AG04449 (cell line): ENCODE measurements around the gene UTP4.
A peak's percentile ranks its signal among the peaks of the same experiment; 100 is the strongest.

Experiments used
- CTCF ChIA-PET: fragments of 350-600 bp; formaldehyde crosslinking; extraction: SDS; loops from one replicate; lab custom pipeline; 2021; ENCODE audit warnings: antibody characterized with exemption; lab: Yijun Ruan, JAX
- POLR2A ChIA-PET: fragments of 400-600, 350-600 bp; formaldehyde crosslinking; extraction: SDS; loops from one replicate; lab custom pipeline; 2020; ENCODE audit warnings: antibody characterized with exemption, inconsistent platforms; lab: Yijun Ruan, JAX
- DNase-seq: peaks from one replicate; pipeline ENCODE4 v3.0.0-alpha.2; 2010; ENCODE audit warnings: low read depth, low spot score
- H3K4me3 ChIP-seq: 2 replicates; pipeline ENCODE4 v1.5.1; 2011; ENCODE audit warnings: low read depth, mild to moderate bottlenecking, control low read depth, low read length
- CTCF ChIP-seq: IDR thresholded peaks from one replicate; pipeline ENCODE4 v1.5.1; 2011; ENCODE audit warnings: mild to moderate bottlenecking, moderate library complexity, low read length, control low read depth, inconsistent platforms; ENCODE audit not compliant: insufficient read depth; ENCODE audit errors: missing control alignments

UTP4 gene

DNA sequence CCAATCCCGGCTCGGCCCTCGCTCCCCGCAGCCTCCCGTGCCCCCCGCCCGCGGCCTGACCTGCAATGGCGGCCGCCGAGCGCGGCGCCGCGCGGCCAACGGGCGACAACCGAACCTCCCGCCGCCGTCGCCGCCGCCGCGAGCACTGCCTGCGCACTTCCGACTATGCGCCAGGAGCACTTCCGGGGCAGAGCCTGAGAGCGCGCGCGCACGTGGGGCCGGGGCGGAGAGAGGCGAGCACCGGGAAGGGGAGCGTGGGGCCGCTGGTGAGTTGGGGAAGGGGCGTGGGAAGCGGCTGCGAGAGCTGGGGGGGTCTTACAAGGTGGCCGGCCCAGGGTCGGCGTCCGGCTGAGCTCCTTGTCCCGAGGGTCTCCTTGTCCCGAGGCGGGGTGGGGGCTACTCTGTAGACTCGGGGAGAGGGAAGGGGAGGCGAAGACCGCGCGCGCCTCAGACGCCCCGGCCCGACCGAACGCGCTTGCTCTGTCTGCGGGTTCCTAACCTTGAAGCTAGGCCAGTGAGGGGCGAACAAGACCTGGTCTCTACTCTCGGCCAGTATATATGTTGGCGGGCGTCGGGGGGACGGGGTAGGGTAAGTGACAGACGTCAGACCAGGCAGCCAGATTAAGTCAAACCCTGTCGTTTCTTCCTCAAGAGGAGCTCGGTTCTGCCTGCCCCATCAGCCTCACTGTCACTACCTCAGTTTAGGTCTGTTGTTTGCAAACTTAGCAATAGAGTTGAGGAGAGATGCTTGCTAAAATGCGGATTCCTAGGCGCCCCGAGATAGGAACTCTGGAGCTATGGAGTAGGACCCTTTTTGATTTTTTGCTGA is at the start of gene UTP4, which contains the start of gene CHTF8:
TSS of gene UTP4 (plus strand) at position 226 of the 829 bp plus-strand sequence. CDS start 811 bp downstream, outside the sequence.
TSS of gene CHTF8 (minus strand) at position 165 of the 829 bp plus-strand sequence. CDS start 11,130 bp downstream, outside the sequence.
- CTCF ChIA-PET = interaction anchor here (0.9 to 4.5 kb wide), 8 partner anchors 9 to 289 kb away, joined by 3 to 34 read pairs (median 7); partner anchors contain the start of gene TANGO6
- peak within 1 kb of the TSS; percentile 99 for H3K4me3 ChIP-seq
- no peak for DNase-seq
- no peak for TF ChIP-seq CTCF
- POLR2A ChIA-PET = interaction anchor here (1.0 kb wide), 1 partner anchor 198 kb away, joined by 5 read pairs; the partner anchor contains the start of gene PDF

- POLR2A ChIA-PET = no interaction called here
- no peak for DNase-seq
- H3K4me3 ChIP-seq = no peak overlapping the region
- CTCF ChIA-PET = interaction anchor here (1.4 kb wide), 1 partner anchor 17 kb away, joined by 3 read pairs; no protein-coding TSS in a partner anchor
- no peak for TF ChIP-seq CTCF
These were observed 49.0 kb upstream of the UTP4 start for GRCh38 chr16:69083306-69083941.

DNA sequence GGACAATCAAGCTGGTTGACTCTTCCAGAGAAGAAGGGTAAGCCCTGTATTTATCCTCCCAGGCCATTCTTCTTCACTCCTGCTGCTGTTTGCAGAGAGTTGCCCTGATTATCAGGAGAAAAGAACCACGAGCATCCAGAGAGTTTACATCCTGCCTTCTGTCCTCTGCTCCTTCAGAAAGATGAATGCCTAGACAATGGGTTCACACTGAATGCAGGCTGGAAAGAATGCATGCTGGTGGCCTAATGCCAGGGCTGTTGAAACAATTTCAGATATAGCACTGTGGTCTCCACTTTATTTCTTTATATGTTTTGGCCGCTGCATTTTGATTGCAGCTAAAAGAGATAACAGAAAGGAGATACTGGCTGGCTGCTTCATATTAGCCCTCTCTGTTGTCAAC is 48.2 kb upstream of the UTP4 start:
- ChIA-PET CTCF (interaction anchor here (1.3 to 1.4 kb wide), 2 partner anchors 16 to 40 kb away, joined by 3 to 7 read pairs; no protein-coding TSS in a partner anchor), POLR2A (no interaction called here)
- H3K4me3 ChIP-seq = no peak overlapping the region
- TF ChIP-seq CTCF = no peak
- DNase-seq = no peak

GRCh38 chr16:69085032-69085695 is 47.3 kb upstream of the UTP4 start:
- no peak for DNase-seq
- H3K4me3 ChIP-seq = no peak overlapping the region
- no peak for TF ChIP-seq CTCF
- ChIA-PET POLR2A (no interaction called here), CTCF (interaction anchor here (1.3 to 1.4 kb wide), 2 partner anchors 15 to 39 kb away, joined by 3 to 7 read pairs; no protein-coding TSS in a partner anchor)

GRCh38 chr16:69087161-69087581 is 45.3 kb upstream of the UTP4 start:
- DNase-seq = no peak
- H3K4me3 ChIP-seq = no peak overlapping the region
- ChIA-PET POLR2A (no interaction called here), CTCF (no interaction called here)
- TF ChIP-seq CTCF = no peak

- POLR2A ChIA-PET = no interaction called here
- CTCF ChIA-PET = no interaction called here
- H3K4me3 ChIP-seq = no peak overlapping the region
These were observed 43.8 kb upstream of the UTP4 start for GRCh38 chr16:69088684-69089083.

More at GRCh38 chr16:69088684-69089083, 43.8 kb upstream of the UTP4 start:
- DNase-seq = no peak
- TF ChIP-seq CTCF = no peak
